HG02763 (cell line): ENCODE measurements around the gene LNX1.

Source experiments
- ATAC-seq: cut with Tn5 transposase; IDR thresholded peaks from one replicate; pipeline ENCODE4 v1.9.1; 2021; ENCODE audit warnings: mild to moderate bottlenecking, moderate library complexity; ENCODE audit not compliant: unreplicated experiment

Gene LNX1

DNA sequence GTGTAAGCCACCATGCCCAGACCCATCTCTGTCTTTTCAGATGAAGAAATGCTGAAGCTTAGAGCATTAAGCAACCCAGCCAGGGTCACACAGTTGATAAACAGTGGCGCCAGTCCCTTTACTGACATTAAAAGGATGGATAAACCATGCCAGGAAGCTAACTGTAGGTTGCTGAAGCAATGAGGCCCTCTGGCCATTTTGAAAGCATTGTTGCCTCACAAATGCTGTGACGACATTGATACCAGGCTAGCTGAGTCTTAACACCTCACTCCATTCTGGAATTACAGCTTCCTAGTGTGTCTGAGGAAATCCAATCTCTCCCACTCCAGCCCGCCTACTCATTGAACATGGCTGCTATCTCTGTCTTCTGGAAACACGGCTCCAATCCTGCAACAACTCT lies 89.7 kb downstream of the LNX1 start:
- ATAC-seq = no peak

DNA sequence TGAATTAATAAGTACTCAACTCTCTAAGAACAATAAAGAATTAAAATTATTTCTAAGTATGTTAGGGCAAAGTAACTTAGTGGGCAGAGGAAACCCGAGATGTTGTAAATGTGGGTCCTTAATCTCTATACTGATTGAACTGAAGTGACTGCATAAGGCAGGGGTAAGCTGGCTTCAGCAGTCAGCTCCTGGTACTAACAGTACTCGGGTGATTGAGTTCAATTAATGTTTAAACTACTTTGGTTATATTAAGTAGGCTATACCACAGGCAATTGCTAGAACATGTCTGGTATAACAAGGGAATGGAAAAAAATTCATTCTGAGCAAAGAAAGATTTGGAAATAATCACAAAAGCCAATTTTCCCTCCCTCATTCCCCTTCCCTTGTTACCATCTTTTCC lies 90.7 kb downstream of the LNX1 start:
- no peak for ATAC-seq

DNA sequence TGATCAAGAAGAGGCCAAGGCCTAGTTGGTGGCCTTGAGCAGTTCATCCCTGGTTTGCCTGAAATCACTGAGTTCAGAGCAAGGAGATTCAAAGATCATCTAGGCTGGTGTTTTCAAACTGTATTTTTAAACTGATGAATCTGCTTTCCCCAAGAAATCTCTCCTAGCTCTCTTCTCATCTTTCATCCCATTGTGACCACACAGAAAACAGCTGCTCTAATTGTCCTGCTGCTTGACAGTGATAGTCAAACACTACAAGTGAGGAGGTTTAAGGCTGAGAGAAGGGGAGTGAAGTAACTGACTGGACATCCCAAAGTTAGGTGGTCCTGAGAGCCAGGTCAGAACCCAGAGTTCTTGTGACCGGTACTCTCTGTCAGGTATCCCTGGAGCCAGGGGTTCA lies 91.5 kb downstream of the LNX1 start:
- no peak for ATAC-seq

DNA sequence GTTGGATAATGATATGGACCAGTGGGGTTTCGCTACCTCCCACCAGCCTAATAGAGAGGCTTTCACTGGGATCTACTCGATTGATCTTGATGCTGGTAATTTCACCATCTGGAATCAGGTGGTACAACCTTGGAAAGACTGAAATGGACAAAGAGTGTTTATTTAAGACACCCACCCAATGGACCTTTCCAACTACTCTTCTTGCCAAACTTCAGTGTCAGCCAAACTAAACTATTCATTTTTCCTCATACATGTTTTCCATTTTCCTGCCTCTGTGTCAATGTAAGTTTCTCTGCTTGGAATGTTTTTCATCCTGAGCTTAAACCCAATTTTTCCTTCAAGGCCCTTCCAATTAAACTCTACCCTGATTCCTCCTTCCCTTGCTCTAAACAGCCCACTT lies 92.6 kb downstream of the LNX1 start:
- no peak for ATAC-seq

DNA sequence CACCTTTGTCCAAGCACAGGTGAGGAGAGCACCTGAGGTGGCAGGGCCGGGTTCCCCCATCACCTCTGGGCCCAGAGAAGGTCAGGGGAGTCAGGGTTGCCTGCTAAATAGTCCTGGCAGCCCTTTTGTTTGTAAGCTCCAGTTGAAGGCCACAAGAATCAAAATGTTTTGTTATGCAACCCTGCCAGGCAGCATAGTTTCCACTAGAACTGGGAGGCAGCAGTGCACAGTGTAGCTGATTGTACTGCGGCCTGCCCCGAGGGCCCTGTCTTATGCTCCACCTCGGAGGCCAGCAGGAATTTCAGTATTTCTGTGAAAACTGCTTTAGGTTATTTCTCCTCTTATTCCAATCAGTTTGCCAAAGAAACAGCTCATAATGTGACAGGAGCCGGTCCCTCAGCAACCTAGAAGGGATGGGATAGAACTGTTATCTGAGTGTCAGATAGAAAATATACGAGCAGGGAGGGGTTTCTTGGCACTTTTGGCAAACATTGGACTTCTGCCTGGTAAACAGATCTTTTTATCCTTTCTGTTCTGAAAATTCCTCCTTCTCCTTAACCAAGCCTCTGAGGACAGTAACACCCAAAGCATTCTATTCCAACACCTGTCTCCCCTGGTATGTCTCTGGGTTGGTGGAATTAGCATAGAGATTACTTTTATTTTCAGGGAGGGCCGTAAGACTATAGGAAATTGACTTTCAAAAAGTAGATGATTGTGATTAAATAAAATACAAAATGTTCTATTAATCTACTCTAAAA lies 93.6 kb downstream of the LNX1 start:
- no peak for ATAC-seq

DNA sequence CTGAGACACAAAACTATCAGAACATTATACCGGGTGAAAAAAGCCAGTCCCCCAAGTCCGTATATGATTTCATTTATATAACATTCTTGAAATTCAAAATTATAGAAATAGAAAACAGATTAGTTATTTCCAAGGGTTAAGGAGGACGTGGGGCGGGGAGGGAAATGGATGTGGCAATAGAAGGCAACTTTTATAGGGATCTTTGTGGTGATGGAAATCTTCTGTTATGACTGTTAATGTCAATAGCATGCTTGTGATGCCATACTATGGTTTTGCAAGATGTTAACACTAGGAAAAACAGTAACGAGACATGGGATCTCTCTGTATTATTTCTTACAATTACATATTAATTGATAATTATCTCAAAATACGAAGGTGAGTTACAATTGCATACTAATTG lies 96.4 kb downstream of the LNX1 start:
- ATAC-seq = no peak

DNA sequence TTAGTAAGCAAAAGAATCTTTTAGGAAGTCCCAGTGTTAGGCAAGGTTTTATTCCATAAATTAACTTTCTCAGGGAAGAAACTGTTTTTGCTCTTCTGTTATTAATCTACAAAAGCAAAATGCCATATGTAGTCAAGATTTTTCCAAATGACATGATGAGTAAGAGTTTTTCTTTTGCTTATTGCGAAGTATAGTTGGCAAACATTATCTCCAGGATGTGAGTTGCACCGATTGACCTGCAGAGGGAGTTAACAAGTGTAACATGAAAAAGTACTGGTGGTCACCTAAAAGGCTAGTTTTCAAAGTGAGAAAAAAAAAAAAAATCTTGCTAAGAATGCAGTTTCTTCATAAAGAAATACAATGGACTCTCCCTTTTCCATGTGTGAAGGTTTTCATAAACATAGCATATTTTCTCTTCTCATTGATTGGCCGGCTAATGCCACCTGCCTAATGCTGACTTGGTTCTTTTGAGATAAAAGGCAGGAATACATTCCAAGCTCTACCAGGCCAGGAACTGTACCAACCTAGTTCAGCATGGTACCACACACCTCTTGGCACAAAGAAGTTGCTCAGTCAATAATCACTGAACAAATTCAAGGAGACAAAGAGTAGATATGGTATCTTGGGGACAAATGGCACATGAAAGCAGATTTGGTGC lies 100.2 kb downstream of the LNX1 start:
- ATAC-seq = no peak

DNA sequence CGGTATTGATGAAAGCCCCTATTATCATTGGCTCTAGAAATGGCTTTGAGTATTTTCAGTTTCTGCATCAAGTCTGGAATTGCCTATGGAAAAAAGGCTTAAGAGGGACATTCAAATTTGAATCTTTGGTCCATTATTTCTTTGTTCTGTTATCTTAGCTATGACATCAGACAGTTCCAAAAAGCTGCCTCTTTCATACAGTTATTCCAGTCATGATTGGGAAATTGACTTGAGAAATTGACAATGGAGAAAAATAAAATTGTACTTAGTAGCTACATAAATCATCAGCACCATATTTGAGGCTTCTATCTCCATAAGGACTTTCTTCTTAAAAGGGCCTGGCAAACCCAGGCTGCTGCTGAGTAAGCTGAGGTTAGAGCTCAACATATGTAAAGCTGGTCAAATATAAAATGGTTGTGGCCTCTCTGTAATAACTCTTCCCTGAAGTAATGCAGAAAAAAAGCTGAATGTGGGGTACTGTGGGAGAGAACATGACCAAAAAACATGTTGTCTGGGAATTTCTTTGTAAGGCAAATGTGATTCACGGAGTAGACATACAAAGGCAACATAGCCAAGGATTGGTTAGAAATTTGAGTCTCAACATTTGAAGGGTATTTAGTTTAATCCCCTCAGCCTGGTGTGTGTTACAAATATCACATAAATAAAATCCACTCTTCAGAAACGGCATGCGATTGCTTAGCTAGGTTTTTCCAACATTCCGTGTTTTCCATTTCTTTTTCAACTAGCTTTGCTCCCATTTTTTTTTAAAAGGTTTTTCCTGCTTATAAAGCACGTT lies 100.9 kb downstream of the LNX1 start:
- no peak for ATAC-seq

DNA sequence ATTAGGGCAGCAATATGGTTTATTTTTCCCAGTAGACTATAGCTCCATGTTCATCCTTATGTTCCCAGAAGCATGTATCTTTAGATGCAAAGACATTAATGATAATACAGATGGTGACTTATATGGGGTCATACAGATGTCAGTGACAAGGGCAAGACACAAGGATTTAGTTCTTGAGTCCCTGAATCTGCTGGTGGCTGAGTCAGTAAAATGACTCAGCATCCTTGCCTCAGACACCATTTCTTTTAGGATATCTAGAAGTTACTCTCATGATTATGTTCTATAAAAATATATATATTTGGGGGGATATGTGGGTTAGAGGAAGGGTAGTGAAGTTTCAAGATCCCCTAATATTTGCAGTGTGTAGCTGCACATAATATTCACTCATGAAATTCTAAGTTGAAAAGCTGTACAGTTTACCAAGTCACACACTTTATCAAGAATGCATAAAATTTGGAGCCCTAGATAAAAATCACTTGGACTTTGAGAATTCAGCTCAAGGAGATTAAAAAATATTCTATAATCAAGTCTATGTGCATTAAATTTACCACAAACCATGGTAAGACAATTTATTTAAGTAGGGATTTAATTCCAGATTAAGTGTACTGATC lies 101.9 kb downstream of the LNX1 start:
- ATAC-seq = no peak

DNA sequence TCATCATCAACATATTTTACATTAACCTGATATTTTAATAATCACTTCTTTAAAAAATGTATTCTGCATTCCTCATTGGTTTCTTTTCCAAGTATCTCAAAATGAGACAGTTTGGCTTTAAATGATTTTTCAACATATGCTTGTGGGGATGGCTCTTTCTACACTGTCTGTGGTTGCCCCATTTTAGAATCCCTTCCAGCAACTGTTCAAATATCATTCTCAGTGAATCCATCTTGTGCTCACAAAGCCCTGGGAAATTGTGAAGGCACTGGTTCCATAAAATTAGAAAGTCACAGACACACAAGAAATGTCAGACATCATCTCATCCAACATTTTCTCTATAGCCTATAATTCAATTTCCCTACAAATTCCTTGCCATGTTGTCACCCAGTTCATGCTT lies 103.5 kb downstream of the LNX1 start:
- ATAC-seq = no peak

DNA sequence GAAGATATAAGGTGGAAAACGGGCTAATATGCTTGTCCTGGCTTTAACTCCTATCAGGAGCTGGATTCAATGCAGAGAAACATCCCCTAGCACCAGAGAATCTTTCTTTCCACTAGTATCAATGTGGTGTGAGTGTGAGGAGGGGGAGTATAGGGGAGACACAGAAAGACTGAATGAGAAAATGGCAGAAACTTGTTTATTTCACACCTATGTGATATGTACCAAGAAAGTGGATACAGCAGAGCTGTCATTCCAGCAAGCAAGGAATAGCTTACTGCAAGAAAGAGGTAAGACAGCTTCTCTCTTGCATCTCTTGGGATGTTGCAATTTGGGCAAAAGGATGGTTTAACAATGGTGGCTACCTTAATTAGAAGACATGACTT lies 105.6 kb downstream of the LNX1 start:
- ATAC-seq = no peak

DNA sequence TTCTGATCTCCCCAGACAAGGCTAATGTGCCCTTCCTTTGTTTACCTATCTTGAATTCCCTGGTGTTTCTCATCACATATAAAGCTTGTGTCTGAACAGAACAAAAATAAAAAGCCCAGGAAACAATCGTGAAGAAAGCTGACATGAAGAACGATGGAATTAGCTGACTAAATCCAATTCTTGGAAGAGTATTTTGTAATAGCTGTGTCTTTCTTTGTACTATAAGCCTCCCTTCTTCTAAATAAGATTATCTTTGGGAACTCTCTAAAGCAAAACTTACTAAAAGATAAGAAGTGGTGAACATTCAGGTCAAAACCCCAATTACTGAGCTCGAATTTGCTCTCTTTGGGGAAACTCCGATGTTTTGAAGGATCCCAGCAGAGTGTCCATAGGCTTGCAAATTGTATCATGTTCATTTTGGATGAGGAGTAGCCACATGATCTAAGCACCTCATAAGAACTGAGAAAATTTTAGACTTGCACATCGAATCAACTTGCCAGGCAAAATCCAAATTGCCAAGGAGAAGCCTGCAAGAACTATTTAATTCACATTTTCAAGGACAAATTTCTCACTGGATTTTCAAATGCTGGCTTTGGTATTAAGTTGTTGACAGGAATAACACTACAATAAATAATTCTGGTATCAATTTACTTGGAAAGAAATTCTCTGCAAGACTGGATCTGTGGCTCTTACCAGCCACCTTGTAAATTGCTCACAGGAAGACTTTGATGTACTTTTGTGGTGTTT lies 106.2 kb downstream of the LNX1 start:
- no peak for ATAC-seq

DNA sequence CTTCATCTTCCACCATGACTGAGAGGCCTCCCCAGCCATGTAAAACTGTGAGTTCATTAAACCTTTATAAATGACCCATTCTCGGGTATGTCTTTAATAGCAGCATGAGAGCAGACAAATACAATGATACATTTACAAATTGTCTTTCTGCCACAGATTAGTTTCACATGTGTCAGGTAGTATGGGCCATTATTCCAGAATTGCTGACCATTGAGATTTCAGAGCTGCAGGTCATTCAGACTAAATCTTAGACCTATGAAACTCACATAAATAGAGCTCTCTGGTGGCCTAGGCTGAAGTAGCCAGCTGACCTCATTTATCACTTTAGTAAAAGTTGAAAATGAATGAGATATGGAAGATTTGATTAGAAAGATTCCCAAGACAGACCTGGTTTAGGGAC lies 108.0 kb downstream of the LNX1 start:
- ATAC-seq = no peak

DNA sequence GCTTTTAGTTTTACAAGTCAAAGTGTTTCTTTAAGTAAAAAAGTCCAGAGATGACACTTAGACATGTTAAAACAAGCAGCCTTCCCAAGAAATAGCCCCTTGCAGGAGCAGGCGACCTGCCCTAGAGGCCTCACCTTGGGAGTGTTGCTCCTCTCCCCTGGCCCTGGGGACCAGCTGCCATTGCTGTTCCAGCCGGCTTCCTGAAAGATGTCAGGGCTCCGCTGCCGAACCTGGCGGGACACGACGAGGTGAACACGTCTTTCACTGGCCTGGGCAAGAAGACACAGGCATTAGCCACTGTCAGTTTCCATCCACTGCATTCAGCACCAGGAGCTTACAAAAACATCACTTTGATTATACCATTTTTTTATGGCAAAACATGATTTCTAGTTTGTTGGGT lies 109.7 kb downstream of the LNX1 start:
- no peak for ATAC-seq

DNA sequence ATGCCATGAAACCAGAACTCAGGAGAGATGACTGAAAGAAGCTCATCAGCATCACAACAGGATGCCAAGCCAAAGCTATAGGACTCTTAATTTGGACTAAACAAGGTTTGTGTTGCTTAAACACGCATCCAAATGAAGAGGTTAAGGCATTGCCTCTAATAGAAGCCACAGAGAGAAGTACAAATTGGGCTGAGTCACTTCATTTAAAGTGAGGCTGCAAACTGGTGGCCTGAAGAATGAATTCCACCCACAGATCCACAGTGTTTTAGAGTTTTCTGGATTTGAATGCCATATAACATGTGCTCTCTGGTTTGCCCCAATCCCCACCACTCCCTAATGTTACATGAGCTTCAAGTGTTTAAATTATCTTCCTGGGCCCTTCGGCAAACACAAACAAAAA lies 110.4 kb downstream of the LNX1 start:
- ATAC-seq = no peak

DNA sequence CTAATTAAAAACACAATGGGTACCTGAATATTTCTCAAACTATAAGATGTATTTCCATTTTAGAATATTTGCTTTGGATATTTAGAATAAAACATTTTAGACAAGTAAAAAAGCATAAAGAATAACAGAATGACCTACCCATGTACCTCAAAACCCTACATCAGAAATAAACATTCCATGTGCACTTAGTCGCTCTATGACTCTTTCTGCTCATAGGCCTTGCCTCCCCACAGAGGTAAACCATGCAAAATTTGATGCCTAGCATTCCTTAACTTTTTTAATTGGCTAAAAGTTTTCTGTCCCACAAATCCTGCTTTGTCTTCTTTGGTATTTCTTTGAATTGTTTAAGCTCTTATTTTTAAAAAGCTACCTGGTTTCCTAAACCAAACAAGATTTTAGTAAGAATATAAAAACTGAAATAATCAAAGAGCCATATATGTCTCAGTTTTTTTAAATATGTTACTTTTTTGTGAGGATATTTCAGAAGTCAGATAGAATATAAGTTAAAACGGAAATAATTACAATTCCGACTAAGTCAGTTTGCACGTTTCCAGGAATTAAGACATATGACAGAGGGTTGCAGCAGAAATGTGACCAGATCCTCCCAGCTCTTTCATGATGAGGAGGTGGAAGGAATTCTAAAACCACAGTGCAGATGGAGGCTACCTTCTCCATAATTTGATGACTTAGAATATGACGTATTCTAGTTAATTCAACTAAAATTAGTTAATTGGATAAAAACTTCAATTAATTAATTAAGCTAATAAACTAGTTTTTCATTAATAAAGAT lies 111.4 kb downstream of the LNX1 start:
- no peak for ATAC-seq

DNA sequence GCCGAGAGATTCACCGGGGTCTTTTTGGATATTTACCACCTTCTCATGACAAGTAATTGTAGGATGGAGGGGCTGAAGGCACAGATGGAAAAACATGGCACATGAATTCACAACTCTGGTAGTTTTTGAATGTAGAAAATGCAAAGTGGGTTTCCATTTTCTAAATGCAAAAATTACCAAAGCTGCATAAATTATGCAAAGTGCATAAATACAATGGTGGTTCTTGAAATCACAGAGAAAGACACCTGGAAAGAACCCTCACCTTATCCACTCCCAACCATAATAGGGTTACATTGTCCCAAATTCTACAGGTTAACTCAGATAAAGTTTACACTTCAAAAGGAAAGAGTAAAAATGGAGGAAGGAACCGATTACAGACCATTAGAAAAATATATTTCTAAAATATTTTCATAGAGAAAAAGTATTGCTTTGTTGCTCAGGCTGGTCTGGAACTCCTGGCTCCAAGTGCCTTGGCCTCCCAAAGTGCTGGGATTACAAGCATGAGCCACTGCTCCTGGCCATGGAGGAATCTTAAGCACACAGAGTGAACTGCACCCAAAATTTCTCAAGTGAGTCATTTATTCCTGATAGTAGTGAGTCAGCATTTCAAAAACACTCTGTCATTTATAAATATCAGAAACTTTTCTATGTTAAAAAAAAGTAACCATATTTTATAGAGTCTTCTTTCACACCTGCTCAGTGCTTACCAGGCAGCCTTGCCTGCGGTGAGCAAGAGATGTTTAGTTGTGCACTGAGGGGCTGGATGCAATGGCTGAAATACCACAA lies 112.4 kb downstream of the LNX1 start:
- ATAC-seq = no peak

DNA sequence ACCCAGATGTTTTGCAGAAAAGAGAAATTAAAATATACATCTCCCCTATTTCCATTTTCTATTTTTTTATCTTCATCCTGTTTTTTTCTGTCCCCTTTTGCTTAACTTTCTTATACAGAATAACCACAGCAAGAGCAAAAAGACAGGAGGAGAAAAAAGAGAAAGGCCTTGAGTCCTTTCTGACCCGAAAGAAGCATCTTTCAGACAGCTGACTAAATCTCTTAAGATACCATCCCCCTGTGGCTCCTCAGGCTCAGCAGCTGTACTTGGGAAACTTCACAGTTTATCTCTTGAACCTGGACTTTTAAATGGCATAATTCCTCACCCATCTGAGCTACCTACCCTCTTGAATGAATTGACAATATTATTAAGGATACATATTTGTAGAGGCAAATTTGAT lies 113.7 kb downstream of the LNX1 start:
- no peak for ATAC-seq

DNA sequence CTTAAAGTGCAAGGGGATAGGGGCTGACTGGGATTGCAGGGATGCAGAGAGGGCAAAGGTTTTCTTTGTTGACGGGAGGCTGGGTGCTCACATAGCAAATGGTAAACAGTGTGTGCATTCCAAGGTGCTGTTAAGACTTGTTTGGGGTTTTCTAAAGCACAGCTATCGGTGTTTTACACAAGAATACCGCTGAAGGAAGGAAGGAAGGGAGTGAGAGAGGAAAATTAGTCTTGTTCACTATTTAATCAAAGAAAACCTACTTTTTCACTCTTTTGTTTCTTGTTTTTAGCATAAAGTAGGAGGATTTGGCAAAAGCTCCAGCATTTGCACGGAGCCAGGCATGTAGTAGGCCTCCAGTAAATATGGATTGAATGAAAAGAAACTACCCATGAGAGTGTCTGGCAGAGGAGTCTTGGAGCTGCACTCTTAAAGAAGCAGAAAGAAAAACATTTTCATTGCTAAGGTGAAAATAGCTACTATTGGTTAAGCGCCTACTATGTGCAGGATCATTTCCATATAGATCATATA lies 114.2 kb downstream of the LNX1 start:
- no peak for ATAC-seq
